MM.1S (cell line): Measurements from ENCODE around the gene MAD1L1.

Experiments
- CTCF ChIP-seq: fragments of 300-600 bp; sonication (generic); IDR thresholded peaks from 2 replicates; pipeline ENCODE4 v1.5.1; 2016; ENCODE audit warnings: antibody characterized with exemption, low read length, mixed read lengths
- EZH2 ChIP-seq: fragments of 300-600 bp; sonication (generic); optimal IDR thresholded peaks from 2 replicates; pipeline ENCODE3; 2017; ENCODE audit warnings: low read depth, mild to moderate bottlenecking, antibody characterized with exemption, low read length, mixed read lengths
- EZH2phosphoT487 ChIP-seq: fragments of 300-600 bp; sonication (generic); IDR thresholded peaks from 2 replicates; pipeline ENCODE4 v1.6.1; 2018; ENCODE audit warnings: antibody characterized with exemption, low read length

GRCh38 chr7:2049111-2049781 is 183.5 kb downstream of the MAD1L1 start:
- TF ChIP-seq CTCF (no peak), EZH2 (no peak), EZH2phosphoT487 (no peak)
